GM18868 (cell line): ENCODE results near the gene SEPTIN12.
"Not testable (repeated sequence)": the region's sequence is repeated elsewhere in the genome, so short reads cannot be mapped to it uniquely, and the experiment has no call there.

Experiments
- ATAC-seq: cut with Tn5 transposase; IDR thresholded peaks from one replicate; pipeline ENCODE4 v1.9.1; 2021; ENCODE audit warnings: mild to moderate bottlenecking, moderate library complexity; ENCODE audit not compliant: unreplicated experiment

SEPTIN12 gene

GRCh38 chr16:4760221-4760910, 27.8 kb downstream of the SEPTIN12 start:
- ATAC-seq: no peak

DNA sequence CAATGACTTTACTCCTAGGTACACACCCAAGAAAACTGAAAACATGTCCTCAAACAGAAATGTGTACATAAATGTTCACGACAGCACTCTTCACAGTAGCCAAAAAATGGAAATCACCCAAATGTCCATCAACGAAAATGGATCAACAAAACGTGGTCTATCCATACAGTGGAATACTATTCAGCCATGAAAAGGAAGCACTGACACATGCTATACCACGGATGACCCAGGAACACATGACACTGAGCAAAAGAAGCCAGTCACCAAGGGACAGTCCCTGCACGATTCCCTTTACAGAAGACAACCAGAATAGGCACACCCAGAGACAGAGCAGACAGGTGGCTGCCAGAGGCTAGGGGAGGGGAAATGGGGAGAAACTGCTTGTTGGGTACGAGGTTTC, 32.5 kb downstream of the SEPTIN12 start:
- no peak for ATAC-seq

DNA sequence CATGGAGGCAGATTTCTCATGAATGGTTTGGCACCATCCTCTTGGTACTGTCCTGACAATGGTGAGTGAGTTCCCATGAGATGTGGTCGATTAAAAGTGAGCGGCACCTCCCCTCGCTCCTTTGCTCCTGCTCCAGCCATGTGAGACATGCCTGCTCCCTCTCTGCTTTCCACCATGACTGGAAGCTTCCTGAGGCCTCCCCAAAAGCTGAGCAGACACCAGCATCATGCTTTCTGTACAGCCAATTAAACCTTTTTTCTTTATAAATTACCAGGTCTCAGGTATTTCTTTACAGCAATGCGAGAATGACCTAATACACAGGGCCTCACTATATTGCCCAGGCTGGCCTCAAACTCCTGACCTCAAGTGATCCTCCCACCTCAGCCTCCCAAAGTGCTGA, 33.3 kb downstream of the SEPTIN12 start:
- no peak for ATAC-seq

GRCh38 chr16:4753227-4753626, 34.9 kb downstream of the SEPTIN12 start:
- no peak for ATAC-seq

GRCh38 chr16:4752351-4753100, 35.6 kb downstream of the SEPTIN12 start:
- no peak for ATAC-seq

DNA sequence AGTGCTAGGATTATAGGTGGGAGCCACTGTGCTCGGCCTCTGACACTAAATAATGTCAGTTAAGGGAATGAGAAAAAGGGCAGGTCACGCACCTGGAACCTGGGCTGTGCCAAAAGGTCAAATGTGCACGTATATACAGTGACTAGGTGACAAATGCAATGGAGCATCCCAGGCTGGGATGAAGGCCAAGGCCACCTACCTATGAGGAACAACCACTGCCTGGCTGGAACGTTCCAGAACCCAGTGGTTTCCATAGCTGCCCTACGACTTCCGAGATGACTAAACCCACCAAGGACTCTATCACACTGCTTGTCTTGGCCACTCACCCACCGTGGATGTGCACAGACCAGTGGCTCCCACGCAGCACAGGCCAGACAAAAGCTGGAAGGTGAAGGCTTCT, 37.2 kb downstream of the SEPTIN12 start:
- ATAC-seq: no peak

DNA sequence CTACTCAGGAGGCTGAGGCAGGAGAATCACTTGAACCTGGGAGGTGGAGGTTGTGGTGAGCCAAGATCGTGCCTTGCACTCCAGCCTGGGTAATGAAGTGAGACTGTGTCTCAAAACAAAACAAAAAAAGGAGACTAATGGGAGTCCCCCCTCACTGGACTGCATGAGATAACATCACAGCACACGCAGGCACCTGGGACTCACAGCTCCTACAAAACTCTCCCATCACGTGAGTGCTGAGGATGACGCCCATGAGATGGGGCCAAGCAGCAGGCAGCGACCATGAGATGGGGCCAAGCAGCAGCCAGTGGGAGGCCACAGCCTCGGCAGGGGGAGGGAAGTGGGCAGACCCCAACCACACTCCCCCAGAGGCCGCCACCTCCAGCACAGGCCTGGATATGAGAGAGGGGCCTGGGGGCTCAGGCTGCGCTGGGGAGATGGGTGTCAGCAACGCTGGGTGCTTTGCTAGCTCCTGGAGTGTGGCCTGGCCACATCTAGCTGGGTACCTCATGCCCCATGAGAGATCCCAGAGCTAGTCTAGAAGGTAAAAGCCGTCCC, 38.4 kb downstream of the SEPTIN12 start:
- no peak for ATAC-seq

- ATAC-seq: no peak
These were observed 39.3 kb downstream of the SEPTIN12 start for GRCh38 chr16:4748682-4749411.

DNA sequence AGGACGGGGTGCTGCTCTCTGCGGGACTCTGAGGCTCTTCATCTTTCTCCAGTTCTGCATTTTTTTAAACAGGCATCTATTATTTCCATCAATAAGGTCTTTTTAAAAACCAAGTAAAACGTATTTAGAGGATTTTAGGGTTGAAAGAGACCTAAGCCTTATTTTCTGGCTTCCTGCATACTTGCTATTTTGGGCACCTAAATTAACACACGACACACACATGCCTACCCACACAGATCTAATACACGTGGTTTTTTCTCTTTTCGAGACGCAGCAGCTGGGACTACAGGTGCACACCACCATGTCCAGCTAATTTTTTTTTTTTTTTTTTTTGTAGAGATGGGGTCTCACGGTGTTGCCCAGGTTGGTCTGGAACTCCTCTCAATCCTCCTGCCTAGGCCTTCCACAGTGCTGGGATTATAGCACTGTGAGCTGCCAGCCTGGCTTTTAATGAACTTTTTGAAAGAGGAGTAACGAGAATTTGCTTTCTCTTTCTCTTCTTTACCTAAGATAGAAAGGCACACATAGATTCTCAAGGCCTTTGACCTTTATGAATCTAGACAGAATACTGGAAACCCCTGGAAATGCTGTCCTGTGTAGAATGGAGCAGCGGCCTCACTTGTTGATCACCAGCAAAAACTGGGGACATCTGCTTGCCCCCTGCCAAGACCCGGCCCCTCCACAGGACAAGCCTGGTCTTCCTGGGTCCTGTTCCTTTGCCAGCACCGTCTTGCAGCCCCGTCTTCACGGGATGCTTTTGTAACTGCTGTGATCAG, 40.1 kb downstream of the SEPTIN12 start:
- no peak for ATAC-seq

GRCh38 chr16:4746991-4747574, 41.1 kb downstream of the SEPTIN12 start:
- ATAC-seq: no peak

DNA sequence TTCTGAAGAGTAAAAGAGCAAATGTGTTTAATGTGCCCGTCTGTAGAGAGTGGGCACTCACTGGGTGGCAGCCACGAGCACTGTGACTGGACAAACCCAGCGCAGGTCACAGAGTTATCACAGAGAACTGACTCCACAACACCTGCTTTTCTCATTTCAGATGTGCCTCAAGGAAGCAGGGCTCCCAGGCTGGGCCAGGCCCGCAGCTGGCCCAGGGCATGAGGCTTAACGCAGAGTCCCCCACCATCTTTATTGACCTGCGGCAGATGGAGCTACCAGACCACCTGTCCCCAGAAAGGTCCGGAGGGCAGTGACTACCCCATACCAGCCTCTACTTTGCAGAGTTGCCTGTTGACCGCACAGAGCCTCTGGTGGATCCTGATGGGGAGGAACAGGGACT, 41.9 kb downstream of the SEPTIN12 start:
- no peak for ATAC-seq

DNA sequence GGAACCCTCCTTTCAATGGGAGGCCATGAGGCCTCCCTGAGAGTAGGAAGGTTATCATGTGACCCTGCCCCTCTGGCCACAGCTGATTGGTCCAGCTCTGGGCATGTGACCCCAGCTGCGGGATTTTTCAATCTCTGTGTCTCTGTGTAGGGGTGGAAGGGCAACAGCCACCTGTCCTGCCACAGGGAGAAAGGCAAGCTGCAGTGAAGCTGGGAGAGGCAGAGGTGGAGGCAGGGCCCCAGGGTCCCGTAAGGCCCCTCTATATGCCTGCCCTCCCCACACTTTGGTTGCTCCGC, 42.9 kb downstream of the SEPTIN12 start:
- no peak for ATAC-seq

DNA sequence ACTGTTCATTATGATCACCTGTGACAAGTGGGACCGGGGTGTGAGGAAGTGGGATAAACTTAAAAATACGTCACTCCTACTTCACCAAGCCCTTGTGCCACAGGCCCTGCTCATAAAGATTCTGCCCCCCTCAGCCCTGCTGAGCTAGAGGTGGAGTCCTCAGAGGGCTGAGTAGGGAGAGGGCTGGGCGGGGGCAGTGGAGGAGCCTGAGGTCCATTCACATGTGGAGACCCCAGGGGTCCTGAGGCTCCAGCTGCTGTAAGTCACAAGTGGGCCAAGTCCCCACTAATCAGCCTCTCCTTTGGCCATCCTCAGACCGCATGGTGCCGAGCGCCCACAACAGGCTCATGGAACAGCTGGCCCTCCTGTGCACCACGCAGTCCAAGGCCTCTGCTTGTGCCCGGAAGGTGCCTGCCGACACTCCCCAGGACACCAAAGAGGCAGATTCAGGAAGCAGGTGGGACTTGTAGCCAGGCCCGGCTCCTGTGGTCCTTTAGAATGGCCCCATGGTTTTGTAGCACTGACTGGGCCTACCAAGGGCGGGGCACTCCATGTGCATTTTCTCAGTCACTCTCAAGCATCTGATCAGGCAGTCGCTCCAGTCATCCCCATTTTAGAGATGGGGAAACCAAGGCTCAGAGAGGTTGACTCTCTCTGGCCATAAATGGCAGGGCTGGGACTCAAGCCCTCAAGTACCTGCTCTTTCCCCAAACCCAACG, 43.4 kb downstream of the SEPTIN12 start:
- ATAC-seq: no peak

- ATAC-seq: no peak
These were observed 44.8 kb downstream of the SEPTIN12 start for GRCh38 chr16:4743226-4743878.

- ATAC-seq: not testable (repeated sequence)
These were observed 49.8 kb downstream of the SEPTIN12 start for GRCh38 chr16:4738370-4738769.

DNA sequence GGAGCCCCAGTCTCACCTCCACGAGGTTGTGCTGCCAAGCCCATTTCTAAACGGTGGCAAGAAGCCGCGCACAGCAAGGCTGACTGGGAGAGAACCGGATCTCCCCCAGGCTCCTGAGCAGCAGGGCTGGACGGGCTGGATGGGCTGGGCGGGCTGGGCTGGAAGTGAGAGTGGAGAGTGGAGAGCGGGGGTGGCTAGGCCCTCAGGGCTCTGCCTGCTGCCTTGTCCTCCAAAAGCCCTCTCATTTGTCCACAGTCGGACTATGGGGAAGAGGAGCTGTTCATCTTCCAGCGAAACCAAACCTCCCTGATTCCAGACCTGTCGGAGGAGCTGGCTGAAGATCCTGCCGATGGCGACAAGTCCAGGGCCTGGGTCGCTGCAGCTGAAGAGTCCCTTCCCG, 50.6 kb downstream of the SEPTIN12 start:
- no peak for ATAC-seq

DNA sequence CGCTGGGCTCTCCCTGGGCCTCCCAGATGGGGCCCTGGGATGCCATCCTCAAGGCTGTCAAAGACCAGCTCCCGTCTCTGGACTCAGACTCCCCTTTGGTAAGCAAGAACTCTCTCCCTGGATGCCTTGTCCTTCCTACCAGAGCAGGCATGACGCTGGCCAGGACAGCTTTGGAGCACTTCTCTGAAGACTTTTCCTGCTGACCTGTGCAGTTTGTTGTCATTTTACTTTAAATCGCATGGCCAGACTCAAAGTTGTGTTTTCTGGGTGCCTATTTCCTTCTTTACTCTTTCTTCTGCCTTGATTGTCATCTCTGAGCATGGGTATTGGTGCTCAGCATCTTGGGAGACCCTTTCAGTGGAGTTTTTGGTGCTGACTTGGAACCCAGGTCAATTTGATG, 51.6 kb downstream of the SEPTIN12 start:
- no peak for ATAC-seq

DNA sequence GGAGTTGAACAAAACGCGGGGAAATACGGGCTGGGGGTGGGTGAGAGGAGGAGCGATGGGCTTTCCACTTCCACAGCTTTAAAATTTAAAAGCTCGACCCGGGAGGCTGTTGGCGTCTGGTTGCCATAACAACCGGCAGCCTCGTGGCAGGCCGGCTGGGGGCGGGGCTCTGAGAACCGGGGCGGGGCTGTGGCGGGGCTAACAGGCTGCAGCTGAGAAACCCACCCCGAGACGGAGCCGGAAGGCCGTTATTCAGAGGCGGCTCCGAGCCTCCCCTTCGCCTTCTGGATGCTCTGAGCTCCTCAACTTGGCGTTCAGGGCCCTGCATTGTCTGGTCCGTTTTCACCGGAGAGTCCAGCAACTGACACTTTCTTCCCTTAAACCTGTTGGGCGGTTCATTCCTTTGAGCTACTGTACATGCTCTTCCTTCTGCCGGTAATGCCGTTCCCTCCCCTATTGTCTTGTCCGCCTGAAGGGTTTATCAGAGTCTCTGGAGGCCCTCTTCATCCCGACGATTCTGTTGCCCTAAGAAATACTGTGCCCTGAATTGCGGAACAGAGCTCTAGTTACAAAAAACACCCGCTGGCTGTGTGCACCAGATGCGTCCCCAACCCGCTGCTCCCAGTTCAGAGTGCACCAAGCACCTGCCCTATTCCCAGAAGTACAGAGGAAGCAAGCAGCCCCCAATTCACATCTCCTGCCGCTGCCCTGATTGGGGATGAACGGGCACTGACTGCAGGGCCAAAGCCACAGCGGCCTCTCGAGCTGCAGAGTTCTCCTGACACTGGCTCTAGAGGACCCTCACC, 53.2 kb downstream of the SEPTIN12 start:
- ATAC-seq: peak; percentile 60
